Esophagus (tissue), 2 donors: ENCODE measurements around the gene GRM2. TPM values are rescaled to one million over a fixed set of nuclear protein-coding genes. Genes with fewer than 3 reads are reported as not detected.

ENCODE experiments used
- H3K27ac ChIP-seq, 2 donors: one replicate each; pipeline ENCODE4 v1.5.1; 2013; ENCODE audit warnings: low read depth in 2 of 2, mild to moderate bottlenecking in 2 of 2, inconsistent platforms in 1 of 2, low read length in 1 of 2, moderate library complexity in 1 of 2
- H3K27me3 ChIP-seq, 2 donors: one replicate each; pipeline ENCODE4 v1.6.1; 2013; ENCODE audit warnings: low read length in 2 of 2, control low read depth in 1 of 2, mild to moderate bottlenecking in 1 of 2; ENCODE audit not compliant: insufficient read depth in 2 of 2, control insufficient read depth in 1 of 2
- H3K36me3 ChIP-seq, 2 donors: one replicate each; pipeline ENCODE4 v1.6.1; 2013; ENCODE audit warnings: low read length in 1 of 2; ENCODE audit not compliant: control insufficient read depth in 2 of 2, insufficient read depth in 2 of 2
- H3K4me1 ChIP-seq, 2 donors: one replicate each; pipeline ENCODE4 v1.6.1; 2013; ENCODE audit warnings: low read length in 1 of 2; ENCODE audit not compliant: control insufficient read depth in 2 of 2, insufficient read depth in 2 of 2
- H3K4me3 ChIP-seq, 2 donors: one replicate each; pipeline ENCODE4 v1.5.1; 2013; ENCODE audit warnings: low read length in 2 of 2, mild to moderate bottlenecking in 2 of 2, low read depth in 1 of 2, moderate library complexity in 1 of 2
- H3K9me3 ChIP-seq, 2 donors: one replicate each; pipeline ENCODE4 v1.6.1; 2013; ENCODE audit warnings: mild to moderate bottlenecking in 2 of 2, low read depth in 1 of 2, low read length in 1 of 2, moderate library complexity in 1 of 2; ENCODE audit not compliant: control insufficient read depth in 2 of 2, insufficient read depth in 1 of 2
- WGBS, 2 donors: extraction: QIAGEN DNeasy Blood & Tissue Kit; methylation state at CpG; one replicate each; pipeline ENCODE4 v1.1.7; 2013; 5-methylcytosine and 5-hydroxymethylcytosine counted together
- polyA plus RNA-seq, 2 donors: library from polyadenylated mRNA; stranded (reverse); fragments of 200-250 nt; gene quantifications; one replicate each; pipeline ENCODE4 v1.2.3, GENCODE V29; 2013
- donor health status: healthy with polysubstance abuse.
- donor health status: Bipolar disorder and iron deficiency.

GRM2 gene
- polyA plus RNA-seq, 2 donors: 0.10 to 0.14 TPM

DNA sequence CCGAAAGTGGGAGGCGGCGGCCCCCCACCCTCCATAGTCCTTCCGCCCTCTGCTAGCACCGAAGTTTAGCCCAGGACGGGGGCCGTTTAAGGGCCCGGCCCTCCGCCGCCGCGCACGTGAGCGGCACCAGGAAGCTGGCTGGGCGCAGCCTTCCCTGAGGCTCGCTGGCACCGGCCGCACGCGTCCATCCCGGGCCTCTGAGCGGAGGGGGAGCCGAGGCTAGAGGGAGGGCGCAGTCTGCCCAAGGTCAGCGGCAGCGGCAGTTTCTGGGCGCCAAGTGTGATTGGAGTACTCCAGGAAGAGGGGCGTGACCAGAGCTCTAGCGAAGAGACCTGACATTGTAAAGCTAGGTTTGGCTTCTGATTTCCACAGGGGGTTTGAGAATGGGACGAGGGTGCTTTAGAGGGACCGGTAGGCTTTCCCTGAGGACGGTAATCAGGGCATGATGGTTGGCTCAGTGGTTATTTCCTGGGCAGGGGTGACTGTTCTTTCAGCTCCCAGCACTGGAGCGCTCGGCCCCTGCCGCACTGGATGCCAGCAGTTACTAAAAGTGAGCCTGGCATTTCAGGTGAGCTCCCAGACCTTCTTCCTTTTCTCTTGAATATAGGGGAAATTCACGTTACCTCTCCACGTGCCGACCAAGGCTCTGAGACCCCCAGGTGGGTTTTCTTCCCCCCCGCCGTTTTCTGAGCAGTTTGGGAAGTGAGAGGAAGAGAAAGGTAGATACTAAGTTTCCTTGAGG, 35.0 kb upstream of the GRM2 start:
- Histone ChIP-seq H3K9me3 (no peaks in the 10 kb centered on the region), H3K36me3 (no peaks in the 10 kb centered on the region), H3K4me3 (peak overlapping the region; percentile 78 to 87), H3K27ac (peak overlapping the region; percentile 90 to 96), H3K4me1 (peaks cover 7 to 34% of the 10 kb centered on the region in 2 donors), H3K27me3 (no peaks in the 10 kb centered on the region)
- 6 to 9% methylated on average over 40 of the region's 40 CpGs for WGBS, 2 donors

DNA sequence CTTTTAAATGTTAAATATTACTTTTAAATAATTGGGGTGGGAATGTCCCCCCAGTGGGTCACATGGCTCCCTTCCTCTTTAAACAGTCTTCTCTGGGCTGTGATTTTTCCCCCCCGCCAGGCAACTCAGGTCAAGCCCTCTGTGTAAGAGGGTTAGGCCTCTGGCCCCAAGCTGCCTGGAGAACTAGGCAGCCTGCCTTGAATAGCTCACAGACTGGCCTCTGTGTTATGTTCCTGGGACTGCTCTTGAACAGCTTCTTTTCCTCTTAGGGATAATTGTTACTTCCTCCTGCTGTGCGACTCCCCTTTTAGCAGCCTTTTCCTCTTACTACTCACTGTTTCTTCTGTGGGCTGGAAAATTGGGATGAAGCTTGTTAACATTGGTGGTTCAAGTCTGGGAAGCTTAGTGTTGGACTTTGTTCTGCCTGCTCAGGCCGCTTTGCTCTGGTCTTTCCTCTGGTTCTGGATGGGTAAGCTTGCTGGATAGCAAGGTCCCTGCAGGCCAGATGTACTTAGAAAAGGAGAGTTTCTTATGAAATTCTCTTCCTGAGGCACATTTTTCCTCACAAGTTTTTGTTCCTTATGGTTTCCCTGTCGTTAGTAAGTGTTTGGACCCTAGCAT, 33.6 kb upstream of the GRM2 start:
- 76 to 80% methylated on average over 4 of the region's 4 CpGs for WGBS, 2 donors

DNA sequence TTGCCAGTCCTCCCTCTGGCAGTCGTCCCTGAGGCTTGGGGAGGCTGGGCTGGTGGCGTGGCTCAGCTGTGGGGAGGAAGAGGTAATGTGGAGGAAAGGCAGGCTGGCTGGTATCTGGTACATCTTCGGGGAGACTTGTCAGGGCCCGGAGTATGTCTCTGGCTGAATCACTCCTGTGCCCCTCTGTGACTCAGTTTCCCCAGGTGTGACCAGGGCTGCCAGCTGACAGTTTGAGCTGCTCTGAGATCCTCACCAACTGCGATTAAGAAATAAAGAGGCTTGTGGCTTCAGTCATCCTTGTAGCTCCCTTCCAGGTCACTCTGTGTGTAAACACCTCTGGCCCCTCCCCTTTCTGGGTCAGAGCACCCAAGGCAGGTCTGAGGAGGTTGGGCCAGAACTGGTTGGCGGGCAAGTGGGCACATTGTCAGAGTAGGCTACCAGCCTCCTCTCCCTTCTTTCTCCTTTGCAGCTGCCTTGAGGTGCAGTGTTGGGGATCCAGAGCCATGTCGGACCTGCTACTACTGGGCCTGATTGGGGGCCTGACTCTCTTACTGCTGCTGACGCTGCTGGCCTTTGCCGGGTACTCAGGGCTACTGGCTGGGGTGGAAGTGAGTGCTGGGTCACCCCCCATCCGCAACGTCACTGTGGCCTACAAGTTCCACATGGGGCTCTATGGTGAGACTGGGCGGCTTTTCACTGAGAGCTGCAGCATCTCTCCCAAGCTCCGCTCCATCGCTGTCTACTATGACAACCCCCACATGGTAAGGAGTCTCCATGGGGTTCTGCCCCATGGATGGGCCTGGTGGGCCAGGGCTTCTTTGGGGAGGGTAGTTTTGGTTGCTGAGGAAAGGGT, 32.8 kb upstream of the GRM2 start:
- 91 to 92% methylated on average over 14 of the region's 14 CpGs for WGBS, 2 donors
- Histone ChIP-seq H3K27ac (peak overlapping the region; percentile 38 to 88), H3K27me3 (no peaks in the 10 kb centered on the region), H3K9me3 (no peaks in the 10 kb centered on the region), H3K4me1 (peaks cover 7 to 48% of the 10 kb centered on the region in 2 donors), H3K36me3 (peaks cover 0 to 5% of the 10 kb centered on the region in 2 donors), H3K4me3 (peak overlapping the region in 1 of 2 donors; percentile 2)

More for the DNA sequence above, 33.6 kb upstream of the GRM2 start:
- peaks cover 7 to 44% of the 10 kb centered on the region in 2 donors for H3K4me1 ChIP-seq
- no peak overlapping the region for H3K4me3 ChIP-seq
- H3K36me3 ChIP-seq: peaks cover 0 to 5% of the 10 kb centered on the region in 2 donors
- no peaks in the 10 kb centered on the region for H3K9me3 ChIP-seq
- H3K27me3 ChIP-seq: no peaks in the 10 kb centered on the region
- H3K27ac ChIP-seq: peak overlapping the region; percentile 17 to 76

DNA sequence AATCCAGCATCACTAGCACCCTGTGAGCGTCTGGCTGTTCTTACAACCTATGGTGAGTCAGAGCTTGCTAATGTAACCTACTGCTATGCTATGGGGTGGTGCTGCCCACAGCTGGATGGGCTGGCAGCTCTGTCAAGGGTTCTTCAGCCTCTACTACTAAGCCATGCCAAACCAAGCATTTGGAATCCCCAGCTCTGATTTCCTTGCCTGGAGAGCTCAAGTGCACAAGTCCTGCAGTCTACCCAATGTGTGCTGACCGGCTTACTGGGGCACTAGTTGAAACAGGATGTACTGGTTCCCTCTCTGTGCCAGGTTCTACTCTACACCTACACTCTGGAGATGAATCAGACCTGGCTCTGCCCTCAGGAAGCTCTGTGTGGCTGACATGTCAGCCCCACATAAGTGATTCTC, 31.7 kb upstream of the GRM2 start:
- peaks cover 3 to 42% of the 10 kb centered on the region in 2 donors for H3K4me1 ChIP-seq
- peak overlapping the region; percentile 9 to 88 for H3K27ac ChIP-seq
- 43 to 51% methylated on average over 2 of the region's 2 CpGs for WGBS, 2 donors
- H3K9me3 ChIP-seq: no peaks in the 10 kb centered on the region
- no peak overlapping the region for H3K4me3 ChIP-seq
- no peaks in the 10 kb centered on the region for H3K27me3 ChIP-seq
- H3K36me3 ChIP-seq: peaks cover 0 to 9% of the 10 kb centered on the region in 2 donors

DNA sequence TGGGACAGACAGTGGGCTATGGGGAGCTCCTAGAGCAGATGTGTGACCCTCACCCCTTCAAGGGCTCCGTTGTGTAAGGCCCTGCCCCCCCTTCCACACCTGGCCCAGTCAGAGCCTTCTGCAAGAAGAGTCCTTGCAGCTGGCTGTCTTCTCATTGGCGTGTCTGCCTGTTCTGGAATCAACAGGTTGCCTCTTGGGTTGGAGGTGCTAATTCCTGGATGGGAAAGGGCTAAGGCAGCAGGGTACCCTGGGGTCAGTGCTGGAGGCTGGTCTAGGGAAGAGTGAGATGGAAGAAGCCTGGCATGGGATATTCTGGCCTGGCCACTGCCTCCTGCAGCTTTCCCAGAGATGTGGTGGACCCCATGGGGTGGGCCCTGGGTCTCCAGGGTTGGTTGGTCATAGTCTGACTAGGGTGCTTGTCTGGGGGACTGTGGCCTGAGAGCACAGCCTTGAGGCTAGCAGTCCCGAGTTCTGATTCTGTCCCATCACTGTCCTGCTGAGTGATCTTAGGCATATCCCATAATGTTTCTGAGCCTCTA, 30.7 kb upstream of the GRM2 start:
- Histone ChIP-seq H3K9me3 (no peaks in the 10 kb centered on the region), H3K36me3 (peaks cover 0 to 9% of the 10 kb centered on the region in 2 donors), H3K4me1 (peaks cover 8 to 45% of the 10 kb centered on the region in 2 donors), H3K27ac (peak overlapping the region in 1 of 2 donors; percentile 88), H3K27me3 (no peaks in the 10 kb centered on the region), H3K4me3 (no peak overlapping the region)
- 81 to 90% methylated on average over 3 of the region's 3 CpGs for WGBS, 2 donors

DNA sequence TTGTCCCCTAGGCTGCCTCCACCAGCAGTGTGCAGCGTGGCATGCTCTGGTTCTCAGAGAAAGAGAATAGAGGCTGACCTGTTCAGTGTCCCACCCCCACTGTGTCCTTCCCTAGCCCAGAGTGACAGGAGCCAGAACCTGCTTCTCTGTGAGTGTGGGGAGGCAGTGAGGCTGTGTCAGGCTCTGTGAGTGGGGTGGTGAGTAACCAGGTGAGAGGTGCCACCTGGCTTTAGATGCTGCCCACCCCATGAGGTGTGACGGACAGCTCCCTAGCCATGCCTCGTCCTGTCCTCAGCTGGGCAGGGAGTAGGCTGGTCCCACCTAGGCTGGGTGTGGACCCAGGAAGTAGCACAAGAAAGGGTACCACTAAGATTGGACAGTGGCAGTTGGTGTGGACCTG, 29.5 kb upstream of the GRM2 start:
- no peak overlapping the region for H3K4me3 ChIP-seq
- no peaks in the 10 kb centered on the region for H3K27me3 ChIP-seq
- WGBS, 2 donors: 91 to 98% methylated on average over 3 of the region's 3 CpGs
- H3K4me1 ChIP-seq: peaks cover 8 to 48% of the 10 kb centered on the region in 2 donors
- H3K9me3 ChIP-seq: no peaks in the 10 kb centered on the region
- peak overlapping the region in 1 of 2 donors; percentile 11 for H3K27ac ChIP-seq
- peaks cover 0 to 9% of the 10 kb centered on the region in 2 donors for H3K36me3 ChIP-seq

DNA sequence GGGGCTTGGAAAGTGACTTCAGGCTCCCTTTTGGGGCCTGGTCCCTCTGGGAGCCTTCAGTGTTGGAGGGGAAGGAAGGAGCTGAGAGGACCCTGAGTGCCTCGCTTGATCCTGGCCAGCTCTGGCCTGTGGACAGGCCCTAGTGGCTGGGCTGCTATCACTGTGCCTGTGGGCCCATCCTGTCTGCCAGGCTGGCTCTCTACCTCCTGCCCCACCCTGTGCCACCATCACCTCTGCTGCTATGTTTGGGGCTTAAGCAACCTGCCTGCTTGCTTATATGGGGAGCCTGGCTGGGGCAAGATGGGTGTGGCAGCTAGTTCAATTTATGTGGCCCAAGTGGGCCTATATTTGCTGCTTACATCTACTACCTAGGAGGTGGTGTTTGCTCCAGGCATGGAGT, 28.7 kb upstream of the GRM2 start:
- WGBS, 2 donors: 95 to 100% methylated on average over 1 of the region's 1 CpG
- no peaks in the 10 kb centered on the region for H3K9me3 ChIP-seq
- H3K27me3 ChIP-seq: no peaks in the 10 kb centered on the region
- no peak overlapping the region for H3K4me3 ChIP-seq
- peaks cover 8 to 48% of the 10 kb centered on the region in 2 donors for H3K4me1 ChIP-seq
- H3K27ac ChIP-seq: peak overlapping the region in 1 of 2 donors; percentile 59
- peaks cover 0 to 9% of the 10 kb centered on the region in 2 donors for H3K36me3 ChIP-seq

- Histone ChIP-seq H3K36me3 (peaks cover 2 to 9% of the 10 kb centered on the region in 2 donors), H3K4me3 (no peak overlapping the region), H3K9me3 (no peaks in the 10 kb centered on the region), H3K27ac (peak overlapping the region in 1 of 2 donors; percentile 59), H3K4me1 (peaks cover 8 to 48% of the 10 kb centered on the region in 2 donors), H3K27me3 (no peaks in the 10 kb centered on the region)
- 81 to 87% methylated on average over 2 of the region's 2 CpGs for WGBS, 2 donors
Observed at GRCh38 chr3:51678641-51679040, 28.2 kb upstream of the GRM2 start.

DNA sequence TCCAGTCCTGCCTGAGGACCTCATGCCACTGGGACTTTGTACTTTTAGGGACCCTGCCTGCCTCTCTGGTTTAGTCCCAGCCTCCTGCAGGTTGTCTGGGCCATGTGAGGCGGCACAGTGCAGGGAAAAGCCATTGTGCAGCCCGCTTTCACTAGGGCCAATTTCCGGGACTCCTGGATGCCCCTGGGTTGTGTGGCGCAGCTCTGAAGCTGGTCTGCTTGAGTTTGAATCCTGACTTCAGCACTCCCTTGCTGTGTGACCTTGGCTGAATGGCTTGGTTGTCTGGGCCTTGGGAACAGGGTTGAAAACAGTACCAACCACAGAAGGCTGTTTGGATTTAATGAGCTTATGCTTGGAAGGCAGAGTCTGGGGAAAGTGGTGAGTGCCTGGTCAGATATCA, 27.6 kb upstream of the GRM2 start:
- WGBS, 2 donors: 92 to 95% methylated on average over 4 of the region's 4 CpGs
- H3K27me3 ChIP-seq: no peaks in the 10 kb centered on the region
- no peak overlapping the region for H3K4me3 ChIP-seq
- no peaks in the 10 kb centered on the region for H3K9me3 ChIP-seq
- peaks cover 5 to 44% of the 10 kb centered on the region in 2 donors for H3K4me1 ChIP-seq
- H3K27ac ChIP-seq: peak overlapping the region in 1 of 2 donors; percentile 27
- peaks cover 8 to 9% of the 10 kb centered on the region in 2 donors for H3K36me3 ChIP-seq
